CD8-positive, alpha-beta memory T cell (primary cell): ENCODE data around the gene CLN6. TPM values are rescaled to one million over a fixed set of nuclear protein-coding genes. Genes with fewer than 3 reads are reported as not detected.
A peak's percentile ranks its signal among the peaks of the same experiment; 100 is the strongest.

Experiments
- CTCF ChIA-PET: fragments of 350-600 bp; sonication (Branson Sonifier 250); formaldehyde crosslinking; loops from one replicate; lab custom pipeline; 2021; ENCODE audit warnings: antibody characterized with exemption; lab: Charles Lee
- POLR2A ChIA-PET: fragments of 350-600 bp; sonication (Branson Sonifier 250); formaldehyde crosslinking; loops from one replicate; lab custom pipeline; 2021; ENCODE audit warnings: antibody characterized with exemption; lab: Charles Lee
- DNase-seq, 5 donors: peaks; one replicate each; pipeline versions ENCODE4 v3.0.0 to v3.0.0-alpha.2; 2020 to 2022; ENCODE audit warnings: mixed read lengths in 1 of 5
- H3K27ac ChIP-seq: one replicate; pipeline ENCODE4 v1.7.0; 2013; ENCODE audit warnings: low read depth, mild to moderate bottlenecking, low read length, moderate library complexity
- H3K27me3 ChIP-seq: 2 replicates; pipeline ENCODE4 v1.7.0; 2013; ENCODE audit warnings: low read length, mild to moderate bottlenecking; ENCODE audit not compliant: insufficient read depth, poor library complexity, severe bottlenecking
- H3K36me3 ChIP-seq: 2 replicates; pipeline ENCODE4 v1.7.0; 2013; ENCODE audit warnings: mild to moderate bottlenecking, low read length, moderate library complexity; ENCODE audit not compliant: insufficient read depth
- H3K4me1 ChIP-seq: 2 replicates; pipeline ENCODE4 v1.7.0; 2013; ENCODE audit warnings: mild to moderate bottlenecking, low read length, moderate library complexity; ENCODE audit not compliant: insufficient read depth
- H3K4me3 ChIP-seq: 2 replicates; pipeline ENCODE4 v1.7.0; 2013; ENCODE audit warnings: mild to moderate bottlenecking, low read length
- H3K9me3 ChIP-seq: 2 replicates; pipeline ENCODE4 v1.7.0; 2013; ENCODE audit warnings: mild to moderate bottlenecking, low read length
- H3K27ac Mint-ChIP-seq, 8 donors: one replicate each; pipeline ENCODE4 v1.8.0; 2020 to 2021; ENCODE audit warnings: mixed read lengths in 8 of 8, mild to moderate bottlenecking in 6 of 8, inconsistent platforms in 3 of 8, moderate library complexity in 3 of 8
- H3K27me3 Mint-ChIP-seq, 2 donors: one replicate each; pipeline ENCODE4 v1.8.0; 2020 to 2021; ENCODE audit warnings: mixed read lengths in 2 of 2, mild to moderate bottlenecking in 1 of 2, moderate library complexity in 1 of 2
- H3K36me3 Mint-ChIP-seq, 3 donors: one replicate each; pipeline ENCODE4 v1.8.0; 2020 to 2021; ENCODE audit warnings: mixed read lengths in 3 of 3, inconsistent platforms in 1 of 3, mild to moderate bottlenecking in 1 of 3
- H3K4me1 Mint-ChIP-seq, 3 donors: one replicate each; pipeline ENCODE4 v1.8.0; 2020 to 2021; ENCODE audit warnings: mixed read lengths in 3 of 3, inconsistent platforms in 1 of 3, mild to moderate bottlenecking in 1 of 3
- H3K4me3 Mint-ChIP-seq, 7 donors: one replicate each; pipeline ENCODE4 v1.8.0; 2020 to 2021; ENCODE audit warnings: mixed read lengths in 7 of 7, mild to moderate bottlenecking in 6 of 7, moderate library complexity in 4 of 7, inconsistent platforms in 2 of 7
- H3K9me3 Mint-ChIP-seq, 5 donors: one replicate each; pipeline ENCODE4 v1.8.0; 2020 to 2022; ENCODE audit warnings: mixed read lengths in 5 of 5, mild to moderate bottlenecking in 3 of 5, moderate library complexity in 2 of 5, inconsistent platforms in 1 of 5
- polyA plus RNA-seq: library from polyadenylated mRNA; unstranded; fragments of 300-500 nt; fragmentation: Illumina TruSeq; gene quantifications from one replicate; pipeline ENCODE4 v1.2.3, GENCODE V29; 2021
- total RNA-seq, 2 experiments: library from RNA; stranded (reverse); gene quantifications; one replicate each; pipeline ENCODE4 v1.2.3, GENCODE V29; 2021

The CLN6 gene
- total and polyA plus RNA-seq, 3 experiments from 2014 or later: 2.3 to 73.8 (median 69.1) TPM

DNA sequence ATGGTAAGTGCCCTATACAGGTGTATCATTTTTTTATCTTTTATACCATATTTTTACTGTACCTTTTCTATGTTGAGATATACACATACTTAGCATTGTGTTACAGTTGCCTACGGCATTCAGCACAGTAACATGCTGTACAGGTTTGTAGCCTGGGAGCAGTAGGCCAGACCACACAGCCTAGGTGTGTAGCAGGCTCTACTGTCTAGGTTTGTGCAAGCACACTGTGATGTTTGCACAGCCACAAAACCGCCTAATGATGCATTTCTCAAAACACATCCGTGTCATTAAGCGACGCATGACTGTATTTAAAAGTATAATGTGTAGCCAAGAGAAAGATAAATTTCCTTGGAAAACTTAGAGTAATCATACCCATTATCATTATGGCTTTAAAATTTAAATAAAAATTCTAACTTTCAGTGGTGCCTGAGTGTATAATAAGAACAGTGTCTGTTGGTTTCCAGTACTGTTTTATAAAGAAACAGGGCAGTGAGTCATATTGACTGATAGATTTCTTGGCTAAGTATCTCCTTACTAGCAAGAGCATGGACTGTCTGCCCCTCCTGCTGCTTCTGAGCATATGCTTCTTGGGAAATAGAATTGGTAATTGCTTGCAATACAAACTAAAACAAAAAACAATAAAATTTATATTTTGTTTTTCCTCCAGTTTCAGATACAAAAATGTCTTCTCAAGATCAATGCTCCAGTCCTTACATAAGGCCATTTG is 42.7 kb downstream of the CLN6 start:
- Histone ChIP-seq H3K4me3 (no peak overlapping the region), H3K4me1 (no peaks in the 10 kb centered on the region), H3K9me3 (no peaks in the 10 kb centered on the region), H3K27me3 (no peaks in the 10 kb centered on the region), H3K36me3 (peaks cover 48% of the 10 kb centered on the region), H3K27ac (no peak overlapping the region)
- peaks cover 0 to 83% (median 29%) of the 10 kb centered on the region in 3 donors for H3K36me3 Mint-ChIP-seq
- no peak overlapping the region for H3K4me3 Mint-ChIP-seq
- no peak overlapping the region for H3K27ac Mint-ChIP-seq
- H3K9me3 Mint-ChIP-seq: no peaks in the 10 kb centered on the region
- DNase-seq: no peak
- H3K4me1 Mint-ChIP-seq: no peaks in the 10 kb centered on the region
- ChIA-PET POLR2A (no interaction called here), CTCF (no interaction called here)
- no peaks in the 10 kb centered on the region for H3K27me3 Mint-ChIP-seq

DNA sequence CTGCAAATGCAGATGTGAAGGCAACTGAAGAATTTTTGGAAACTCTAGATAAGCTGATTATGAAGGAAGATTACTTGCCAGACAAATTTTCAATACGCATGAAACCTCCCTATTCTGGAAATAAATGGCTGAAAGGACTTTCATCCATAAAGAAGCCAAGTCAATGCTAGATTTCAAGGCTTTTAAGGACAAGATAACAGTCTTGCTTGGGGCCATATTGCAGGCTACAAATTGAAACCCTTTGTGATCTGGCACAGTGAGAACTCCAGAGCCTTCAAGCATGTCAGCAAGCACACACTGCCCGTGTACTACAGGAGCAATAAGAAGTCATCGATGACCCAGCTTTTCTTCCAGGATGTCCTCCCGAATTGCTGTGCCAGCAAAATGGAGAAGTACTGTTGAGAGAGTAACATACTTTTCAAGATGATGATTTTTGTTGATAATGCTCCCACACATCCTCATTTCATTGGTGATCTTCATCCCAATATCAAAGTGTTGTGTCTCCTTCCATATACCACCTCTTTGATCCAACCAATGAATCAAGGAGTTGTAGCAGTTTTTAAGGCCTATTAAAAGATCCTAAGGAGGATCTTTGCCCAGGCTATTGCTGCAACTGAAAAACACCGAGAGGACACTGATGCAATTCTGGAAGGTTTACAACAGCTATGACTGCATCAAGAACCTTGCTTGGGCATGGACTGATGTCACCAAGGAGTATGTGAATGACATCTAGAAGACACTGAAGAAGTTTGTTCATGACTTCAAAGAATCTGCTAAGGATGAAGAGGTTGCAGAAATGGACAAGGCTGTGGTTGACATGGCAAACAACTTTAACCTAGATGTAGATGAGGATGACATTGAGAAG is 44.7 kb downstream of the CLN6 start:
- H3K9me3 Mint-ChIP-seq: no peaks in the 10 kb centered on the region
- peaks cover 0 to 86% (median 37%) of the 10 kb centered on the region in 3 donors for H3K36me3 Mint-ChIP-seq
- H3K27ac Mint-ChIP-seq: peak overlapping the region in 2 of 8 donors; percentile 26 to 27
- H3K4me1 ChIP-seq: no peaks in the 10 kb centered on the region
- no peak overlapping the region for H3K27ac ChIP-seq
- POLR2A ChIA-PET: interaction anchor here (0.6 kb wide), 1 partner anchor 10 kb away, joined by 3 read pairs; no protein-coding TSS in a partner anchor
- CTCF ChIA-PET: no interaction called here
- DNase-seq: no peak
- H3K27me3 ChIP-seq: no peaks in the 10 kb centered on the region
- H3K4me3 ChIP-seq: no peak overlapping the region
- H3K27me3 Mint-ChIP-seq: no peaks in the 10 kb centered on the region
- H3K36me3 ChIP-seq: peaks cover 56% of the 10 kb centered on the region
- H3K9me3 ChIP-seq: no peaks in the 10 kb centered on the region
- no peak overlapping the region for H3K4me3 Mint-ChIP-seq
- no peaks in the 10 kb centered on the region for H3K4me1 Mint-ChIP-seq

GRCh38 chr15:68183616-68184315 is 45.8 kb downstream of the CLN6 start:
- Mint-ChIP-seq H3K27ac (peak overlapping the region in 1 of 8 donors; percentile 50), H3K9me3 (no peaks in the 10 kb centered on the region), H3K4me1 (peaks cover 0 to 2% (median 0%) of the 10 kb centered on the region in 3 donors), H3K27me3 (no peaks in the 10 kb centered on the region), H3K36me3 (peaks cover 0 to 83% (median 34%) of the 10 kb centered on the region in 3 donors), H3K4me3 (no peak overlapping the region)
- Histone ChIP-seq H3K27me3 (no peaks in the 10 kb centered on the region), H3K9me3 (no peaks in the 10 kb centered on the region), H3K4me1 (no peaks in the 10 kb centered on the region), H3K27ac (no peak overlapping the region), H3K36me3 (peaks cover 56% of the 10 kb centered on the region), H3K4me3 (no peak overlapping the region)
- ChIA-PET CTCF (no interaction called here), POLR2A (no interaction called here)
- DNase-seq: no peak

- no peaks in the 10 kb centered on the region for H3K27me3 Mint-ChIP-seq
- peaks cover 4 to 77% (median 21%) of the 10 kb centered on the region in 3 donors for H3K36me3 Mint-ChIP-seq
- Histone ChIP-seq H3K36me3 (peaks cover 44% of the 10 kb centered on the region), H3K4me1 (no peaks in the 10 kb centered on the region), H3K9me3 (no peaks in the 10 kb centered on the region), H3K27me3 (no peaks in the 10 kb centered on the region), H3K27ac (no peak overlapping the region), H3K4me3 (no peak overlapping the region)
- ChIA-PET POLR2A (interaction anchor here (0.6 kb wide), 1 partner anchor 39 kb away, joined by 3 read pairs; no protein-coding TSS in a partner anchor), CTCF (no interaction called here)
- DNase-seq: no peak
- H3K27ac Mint-ChIP-seq: peak overlapping the region in 3 of 8 donors; percentile 30 to 73 (median 41)
- H3K4me1 Mint-ChIP-seq: peaks cover 0 to 11% (median 4%) of the 10 kb centered on the region in 3 donors
- no peak overlapping the region for H3K4me3 Mint-ChIP-seq
- no peaks in the 10 kb centered on the region for H3K9me3 Mint-ChIP-seq
Observed at GRCh38 chr15:68177742-68178141, 51.8 kb downstream of the CLN6 start.

DNA sequence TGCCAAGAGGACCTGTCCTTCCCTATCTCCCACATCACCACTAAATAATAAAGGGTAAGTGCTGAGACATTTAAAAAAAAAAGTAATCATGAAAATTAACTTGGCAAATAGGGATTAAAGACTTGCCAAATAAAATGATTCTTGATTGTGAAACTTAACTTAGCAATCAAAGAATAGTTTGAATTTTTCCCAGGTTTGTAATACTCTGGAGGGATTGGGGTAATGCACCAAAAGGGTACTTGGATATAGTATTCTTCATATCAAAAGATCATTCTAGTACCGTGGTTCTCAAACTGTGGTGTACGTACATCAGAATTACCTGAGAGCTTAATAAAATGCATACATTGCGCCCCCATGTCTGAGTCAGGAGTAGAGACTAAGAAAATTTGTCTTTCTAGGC is 52.9 kb downstream of the CLN6 start:
- Mint-ChIP-seq H3K27ac (peak overlapping the region in 1 of 8 donors; percentile 21), H3K4me3 (no peak overlapping the region), H3K4me1 (peaks cover 0 to 11% (median 4%) of the 10 kb centered on the region in 3 donors), H3K27me3 (no peaks in the 10 kb centered on the region), H3K36me3 (peaks cover 8 to 82% (median 23%) of the 10 kb centered on the region in 3 donors), H3K9me3 (no peaks in the 10 kb centered on the region)
- DNase-seq: no peak
- Histone ChIP-seq H3K27me3 (no peaks in the 10 kb centered on the region), H3K9me3 (no peaks in the 10 kb centered on the region), H3K4me1 (no peaks in the 10 kb centered on the region), H3K4me3 (no peak overlapping the region), H3K27ac (no peak overlapping the region), H3K36me3 (peaks cover 35% of the 10 kb centered on the region)
- CTCF ChIA-PET: no interaction called here
- POLR2A ChIA-PET: no interaction called here

- DNase-seq: no peak
- peaks cover 0 to 11% (median 4%) of the 10 kb centered on the region in 3 donors for H3K4me1 Mint-ChIP-seq
- H3K27ac Mint-ChIP-seq: no peak overlapping the region
- Histone ChIP-seq H3K4me1 (no peaks in the 10 kb centered on the region), H3K27me3 (no peaks in the 10 kb centered on the region), H3K36me3 (peaks cover 24% of the 10 kb centered on the region), H3K27ac (no peak overlapping the region), H3K9me3 (no peaks in the 10 kb centered on the region), H3K4me3 (no peak overlapping the region)
- peaks cover 13 to 77% (median 17%) of the 10 kb centered on the region in 3 donors for H3K36me3 Mint-ChIP-seq
- POLR2A ChIA-PET: no interaction called here
- CTCF ChIA-PET: no interaction called here
- H3K27me3 Mint-ChIP-seq: no peaks in the 10 kb centered on the region
- no peak overlapping the region for H3K4me3 Mint-ChIP-seq
- no peaks in the 10 kb centered on the region for H3K9me3 Mint-ChIP-seq
Observed at GRCh38 chr15:68175526-68175925, 54.0 kb downstream of the CLN6 start.

DNA sequence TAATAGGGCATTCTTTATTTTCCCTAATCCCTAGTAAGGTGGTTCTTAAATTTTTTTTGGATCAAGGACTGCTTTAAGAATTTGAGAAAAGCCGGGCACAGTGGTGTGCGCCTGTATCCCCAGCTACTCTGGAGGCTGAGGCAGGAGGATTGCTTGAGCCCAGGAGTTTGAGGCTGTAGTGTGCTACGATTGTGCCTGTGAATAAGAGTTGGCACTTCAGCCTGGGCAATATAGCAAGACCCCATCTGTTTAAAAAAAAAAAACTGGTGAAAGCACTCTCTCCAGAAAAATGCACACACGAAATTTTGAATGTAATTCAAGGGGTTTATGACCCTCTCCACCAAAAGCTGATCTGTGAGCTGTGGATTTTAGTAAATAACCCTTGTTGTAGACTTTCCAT is 56.4 kb downstream of the CLN6 start:
- no peaks in the 10 kb centered on the region for H3K27me3 ChIP-seq
- no peak for DNase-seq
- CTCF ChIA-PET: no interaction called here
- Mint-ChIP-seq H3K36me3 (peaks cover 13 to 80% (median 15%) of the 10 kb centered on the region in 3 donors), H3K4me1 (peaks cover 0 to 6% (median 2%) of the 10 kb centered on the region in 3 donors), H3K27ac (peak overlapping the region in 1 of 8 donors; percentile 60), H3K27me3 (no peaks in the 10 kb centered on the region), H3K9me3 (no peaks in the 10 kb centered on the region), H3K4me3 (no peak overlapping the region)
- H3K9me3 ChIP-seq: no peaks in the 10 kb centered on the region
- POLR2A ChIA-PET: no interaction called here
- no peak overlapping the region for H3K4me3 ChIP-seq
- H3K4me1 ChIP-seq: no peaks in the 10 kb centered on the region
- H3K36me3 ChIP-seq: peaks cover 22% of the 10 kb centered on the region
- H3K27ac ChIP-seq: no peak overlapping the region
